ENCODE data around the gene ZBTB5. TPM values are rescaled to one million over a fixed set of nuclear protein-coding genes. Genes with fewer than 3 reads are reported as not detected.
A peak's percentile ranks its signal among the peaks of the same experiment; 100 is the strongest.

Gene ZBTB5
- total and polyA plus RNA-seq, 2 of the 13 experiments (the other 11 are each of a cell fraction or from before 2014, with no cell fraction given), result 12.5 to 20.5 TPM

DNA sequence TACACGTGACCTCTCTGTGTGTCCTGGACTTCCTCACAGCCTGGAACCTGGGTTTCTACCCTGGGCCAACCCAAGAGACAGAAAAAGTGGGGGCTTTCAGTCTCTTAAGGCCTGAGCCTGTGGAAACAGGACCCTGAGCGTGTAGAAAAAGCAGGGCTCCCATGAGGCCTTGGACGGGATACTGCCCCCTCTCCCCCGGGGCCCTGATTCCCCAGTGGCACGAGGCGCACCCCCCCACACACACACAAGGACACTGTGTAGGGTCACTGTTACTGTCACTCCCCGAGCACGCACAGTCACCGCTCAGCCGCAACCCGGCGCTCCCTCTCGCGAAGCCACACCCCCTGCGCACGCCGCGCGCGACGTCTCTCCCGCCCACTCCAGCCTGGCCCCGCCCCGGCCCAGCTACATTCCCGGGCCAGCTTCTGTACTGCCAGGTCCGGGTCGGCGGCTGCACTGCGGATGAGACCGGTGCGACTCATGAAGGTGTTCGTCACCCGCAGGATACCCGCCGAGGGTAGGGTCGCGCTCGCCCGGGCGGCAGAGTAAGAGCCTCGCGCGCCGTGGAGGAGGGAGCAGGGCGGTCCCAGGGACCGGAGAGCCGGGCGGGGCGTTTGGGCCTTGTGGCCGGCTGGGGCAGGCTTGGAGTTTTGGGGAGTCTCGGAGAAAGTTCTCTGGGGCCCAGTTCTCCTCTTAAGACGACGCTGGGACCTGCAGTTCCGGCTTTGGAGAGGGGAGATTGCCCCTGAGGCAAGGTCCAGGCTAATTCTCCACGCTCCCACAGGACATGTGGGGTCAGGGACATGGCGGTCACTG lies 42.8 kb downstream of the ZBTB5 start, which contains the start of gene GRHPR (continued):
- TF ChIP-seq ZBED4 (CRISPR knock-in tag; IDR thresholded peaks at IDR 0.05; ENCODE audit: borderline replicate concordance) (peak; percentile 100), TAF1 (CRISPR knock-in tag; IDR thresholded peaks at IDR 0.05) (peak; percentile 96), ZNF766 (CRISPR knock-in tag; IDR thresholded peaks at IDR 0.05; ENCODE audit: borderline replicate concordance) (no peak), IKZF4 (CRISPR knock-in tag; IDR thresholded peaks at IDR 0.05; ENCODE audit: borderline replicate concordance, low read depth, not compliant biosample characterization) (no peak), ZNF251 (CRISPR knock-in tag; IDR thresholded peaks at IDR 0.05) (no peak), ZNF768 (CRISPR knock-in tag; IDR thresholded peaks at IDR 0.05) (peak; percentile 94), ZBTB8A (CRISPR knock-in tag; IDR thresholded peaks at IDR 0.05; ENCODE audit: borderline replicate concordance, low read depth) (peak; percentile 28; the same call in 1 of the 2 replicates), ZNF224 (CRISPR knock-in tag; IDR thresholded peaks at IDR 0.05) (no peak), ZNF414 (CRISPR knock-in tag; IDR thresholded peaks at IDR 0.05) (peak; percentile 69; the same call in 1 of the 2 replicates), ZNF3 (CRISPR knock-in tag; IDR thresholded peaks at IDR 0.05) (no peak), ZNF746 (CRISPR knock-in tag; IDR thresholded peaks at IDR 0.05) (no peak), MXD3 (CRISPR knock-in tag; IDR thresholded peaks at IDR 0.05) (no peak), KDM3A (CRISPR knock-in tag; IDR thresholded peaks at IDR 0.05; ENCODE audit: low read depth) (peak; percentile 60; the same call in 1 of the 2 replicates), MED1 (CRISPR knock-in tag; IDR thresholded peaks at IDR 0.05) (peak; percentile 70), THYN1 (CRISPR knock-in tag; IDR thresholded peaks at IDR 0.05; ENCODE audit: borderline replicate concordance, low read depth) (no peak), MBD4 (IDR thresholded peaks at IDR 0.05; ENCODE audit: borderline replicate concordance, low read length) (no peak), MTA3 (CRISPR knock-in tag; IDR thresholded peaks at IDR 0.05) (no peak)
- TF ChIP-seq, protein P1, sequence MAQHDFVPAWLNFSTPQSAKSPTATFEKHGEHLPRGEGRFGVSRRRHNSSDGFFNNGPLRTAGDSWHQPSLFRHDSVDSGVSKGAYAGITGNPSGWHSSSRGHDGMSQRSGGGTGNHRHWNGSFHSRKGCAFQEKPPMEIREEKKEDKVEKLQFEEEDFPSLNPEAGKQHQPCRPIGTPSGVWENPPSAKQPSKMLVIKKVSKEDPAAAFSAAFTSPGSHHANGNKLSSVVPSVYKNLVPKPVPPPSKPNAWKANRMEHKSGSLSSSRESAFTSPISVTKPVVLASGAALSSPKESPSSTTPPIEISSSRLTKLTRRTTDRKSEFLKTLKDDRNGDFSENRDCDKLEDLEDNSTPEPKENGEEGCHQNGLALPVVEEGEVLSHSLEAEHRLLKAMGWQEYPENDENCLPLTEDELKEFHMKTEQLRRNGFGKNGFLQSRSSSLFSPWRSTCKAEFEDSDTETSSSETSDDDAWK (CRISPR knock-in tag; IDR thresholded peaks at IDR 0.05), result no peak

Data from HepG2 (cell line).